DMS114 treated with DMSO at 0.1 percent for 48 hours (cell line): ENCODE measurements around the gene BBS10.
"Not testable (repeated sequence)": the region's sequence is repeated elsewhere in the genome, so short reads cannot be mapped to it uniquely, and the experiment has no call there.

Experiments used
- DNase-seq: peaks from one replicate; lab custom pipeline; 2025; ENCODE audit not compliant: unreplicated experiment; lab: John Stamatoyannopoulos, UW

BBS10 gene

GRCh38 chr12:76332606-76333005 lies 15.6 kb downstream of the BBS10 start:
- DNase-seq: no peak

- DNase-seq: no peak
Observed at GRCh38 chr12:76329606-76330005, 18.6 kb downstream of the BBS10 start.

- no peak for DNase-seq
Observed at GRCh38 chr12:76329159-76329558, 19.1 kb downstream of the BBS10 start.

GRCh38 chr12:76319595-76320319 lies 28.5 kb downstream of the BBS10 start:
- DNase-seq: not testable (repeated sequence)

GRCh38 chr12:76318773-76319594 lies 29.2 kb downstream of the BBS10 start:
- no peak for DNase-seq

- DNase-seq: no peak
Observed at GRCh38 chr12:76317976-76318375, 30.2 kb downstream of the BBS10 start.

GRCh38 chr12:76316468-76316867 lies 31.7 kb downstream of the BBS10 start:
- no peak for DNase-seq

GRCh38 chr12:76313299-76313698 lies 34.9 kb downstream of the BBS10 start:
- DNase-seq: no peak

GRCh38 chr12:76312315-76312714 lies 35.9 kb downstream of the BBS10 start:
- DNase-seq: no peak

GRCh38 chr12:76311796-76312195 lies 36.4 kb downstream of the BBS10 start:
- DNase-seq: no peak

- DNase-seq: no peak
Observed at GRCh38 chr12:76310110-76310509, 38.1 kb downstream of the BBS10 start.

GRCh38 chr12:76308866-76309265 lies 39.3 kb downstream of the BBS10 start:
- no peak for DNase-seq

GRCh38 chr12:76307083-76307482 lies 41.1 kb downstream of the BBS10 start:
- no peak for DNase-seq

- no peak for DNase-seq
Observed at GRCh38 chr12:76303989-76304460, 44.2 kb downstream of the BBS10 start.

GRCh38 chr12:76303365-76303764 lies 44.9 kb downstream of the BBS10 start:
- DNase-seq: no peak

- no peak for DNase-seq
Observed at GRCh38 chr12:76300297-76300665, 47.9 kb downstream of the BBS10 start.

GRCh38 chr12:76299536-76300296 lies 48.5 kb downstream of the BBS10 start:
- no peak for DNase-seq
